Aorta (tissue), 5 donors: ENCODE data around the gene FAM163A. TPM values are rescaled to one million over a fixed set of nuclear protein-coding genes. Genes with fewer than 3 reads are reported as not detected.

Source experiments
- ATAC-seq: fragments of 200-7000 bp; cut with Tn5 transposase; one replicate; pipeline ENCODE4 v1.9.1; 2022; ENCODE audit warnings: moderate library complexity; ENCODE audit not compliant: low FRiP score
- DNase-seq, 2 donors: peaks; one replicate each; pipeline ENCODE4 v3.0.0-alpha.2; 2020
- H3K27ac ChIP-seq, 2 donors: one replicate each; pipeline ENCODE4 v1.5.1; 2013; ENCODE audit warnings: low read length in 2 of 2, mild to moderate bottlenecking in 2 of 2, moderate library complexity in 2 of 2, control low read depth in 1 of 2, inconsistent platforms in 1 of 2, low read depth in 1 of 2
- H3K27me3 ChIP-seq, 2 donors: one replicate each; pipeline ENCODE4 v1.6.1; 2013; ENCODE audit warnings: control low read depth in 1 of 2, low read length in 1 of 2, mild to moderate bottlenecking in 1 of 2, moderate library complexity in 1 of 2; ENCODE audit not compliant: insufficient read depth in 2 of 2, control insufficient read depth in 1 of 2
- H3K36me3 ChIP-seq, 2 donors: one replicate each; pipeline ENCODE4 v1.6.1; 2013; ENCODE audit warnings: control low read depth in 1 of 2, low read length in 1 of 2, mild to moderate bottlenecking in 1 of 2; ENCODE audit not compliant: insufficient read depth in 2 of 2, control insufficient read depth in 1 of 2
- H3K4me1 ChIP-seq, 2 donors: one replicate each; pipeline ENCODE4 v1.6.1; 2013; ENCODE audit warnings: low read length in 2 of 2, control low read depth in 1 of 2, mild to moderate bottlenecking in 1 of 2, moderate library complexity in 1 of 2; ENCODE audit not compliant: insufficient read depth in 2 of 2, control insufficient read depth in 1 of 2
- H3K4me3 ChIP-seq, 2 donors: one replicate each; pipeline ENCODE4 v1.5.1; 2013; ENCODE audit warnings: low read length in 2 of 2, control low read depth in 1 of 2, mild to moderate bottlenecking in 1 of 2
- H3K9me3 ChIP-seq: one replicate; pipeline ENCODE4 v1.6.1; 2013; ENCODE audit warnings: mild to moderate bottlenecking, low read length; ENCODE audit not compliant: control insufficient read depth
- WGBS, 2 donors: extraction: QIAGEN DNeasy Blood & Tissue Kit; methylation state at CpG; one replicate each; pipeline ENCODE4 v1.1.7; 2013; 5-methylcytosine and 5-hydroxymethylcytosine counted together
- intact Hi-C, 2 donors: fragments of 100-400 bp; cut with DNase I; formaldehyde crosslinking; loops; one replicate each; pipeline versions ENCODE4 v1.14.2 to v1.15.0; 2022
- polyA plus RNA-seq, 2 donors: library from polyadenylated mRNA; stranded (reverse); fragments of 200-250 nt; gene quantifications; one replicate each; pipeline ENCODE4 v1.2.3, GENCODE V29; 2013
- total RNA-seq, 2 donors: library from RNA; stranded (reverse); fragmentation: NEBNext Ultra II Directional; extraction: Animal tissue kit (Norgen Biotek cat#: 25700); gene quantifications; one replicate each; pipeline ENCODE4 v1.2.1, GENCODE V29; 2021
- donor health status: healthy with polysubstance abuse.
- donor health status: Bipolar disorder and iron deficiency.
- donor health status: DM: no; HTN: no; CAD: no.
- donor health status: DM: no; HTN: no; CAD: no.
- donor health status: DM: yes; HTN: yes; CAD: no.

The FAM163A gene
- total and polyA plus RNA-seq, 4 donors: not detected

DNA sequence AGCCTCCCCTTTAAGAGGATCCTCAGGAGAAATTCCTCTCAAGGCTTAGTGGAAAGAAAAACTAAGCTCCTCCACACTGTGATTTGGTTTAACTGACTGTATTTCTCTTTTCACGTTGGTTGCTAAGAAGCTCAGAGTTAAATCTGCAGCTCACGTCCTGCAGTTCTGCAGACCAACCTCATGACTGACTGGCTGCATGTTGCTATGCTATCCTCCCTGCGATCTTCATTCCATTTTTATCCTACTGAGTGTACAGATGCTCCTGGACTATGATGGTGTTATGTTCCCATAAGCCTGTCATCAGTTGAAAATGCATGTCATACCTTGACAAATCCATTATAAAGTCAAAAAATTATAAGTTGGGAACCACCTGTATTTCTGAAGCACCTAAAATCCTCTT is 34.6 kb downstream of the FAM163A start:
- Histone ChIP-seq H3K36me3 (no peaks in the 10 kb centered on the region), H3K27me3 (no peaks in the 10 kb centered on the region), H3K4me1 (peaks cover 0 to 5% of the 10 kb centered on the region in 2 donors), H3K27ac (no peak overlapping the region), H3K4me3 (no peak overlapping the region), H3K9me3 (peaks cover under 1% of the 10 kb centered on the region)
- no peak for ATAC-seq
- no peak for DNase-seq
- intact Hi-C loops: no loop called here
- 88 to 92% methylated on average over 3 of the region's 3 CpGs for WGBS, 2 donors

DNA sequence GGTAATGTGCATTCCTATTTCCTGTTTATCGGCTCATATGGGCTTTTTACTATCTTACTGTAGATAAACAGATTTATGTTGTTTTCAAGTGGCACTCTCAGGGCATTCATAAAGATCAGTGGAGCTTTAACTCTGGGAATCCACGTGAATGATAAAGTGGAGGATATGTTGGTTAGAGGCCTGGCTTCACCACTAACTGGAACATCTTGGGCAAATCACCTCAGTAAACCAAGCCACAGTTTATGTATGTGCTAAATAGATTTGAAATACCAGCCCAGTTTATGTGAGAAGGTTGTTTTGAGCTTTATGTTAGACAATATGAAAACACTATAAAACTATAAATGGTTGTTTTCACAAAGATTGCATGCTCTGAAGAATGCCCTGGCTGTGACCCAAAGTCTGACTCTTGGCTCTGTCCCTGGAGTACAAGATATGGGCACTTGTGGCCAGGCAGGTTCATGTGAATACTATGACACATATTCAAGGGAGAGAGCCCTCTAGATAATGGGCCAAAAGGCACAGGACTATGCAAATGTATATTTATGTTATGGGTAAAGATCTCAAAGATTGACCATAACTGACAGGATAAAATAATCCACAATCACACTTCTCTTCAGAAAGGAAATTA is 36.7 kb downstream of the FAM163A start:
- ATAC-seq (no peak), DNase-seq (no peak)
- 63 to 64% methylated on average over 2 of the region's 2 CpGs for WGBS, 2 donors
- H3K4me3 ChIP-seq: no peak overlapping the region
- H3K4me1 ChIP-seq: peaks cover 0 to 5% of the 10 kb centered on the region in 2 donors
- no peaks in the 10 kb centered on the region for H3K36me3 ChIP-seq
- no peaks in the 10 kb centered on the region for H3K9me3 ChIP-seq
- no peaks in the 10 kb centered on the region for H3K27me3 ChIP-seq
- H3K27ac ChIP-seq: no peak overlapping the region
- intact Hi-C loops: no loop called here

DNA sequence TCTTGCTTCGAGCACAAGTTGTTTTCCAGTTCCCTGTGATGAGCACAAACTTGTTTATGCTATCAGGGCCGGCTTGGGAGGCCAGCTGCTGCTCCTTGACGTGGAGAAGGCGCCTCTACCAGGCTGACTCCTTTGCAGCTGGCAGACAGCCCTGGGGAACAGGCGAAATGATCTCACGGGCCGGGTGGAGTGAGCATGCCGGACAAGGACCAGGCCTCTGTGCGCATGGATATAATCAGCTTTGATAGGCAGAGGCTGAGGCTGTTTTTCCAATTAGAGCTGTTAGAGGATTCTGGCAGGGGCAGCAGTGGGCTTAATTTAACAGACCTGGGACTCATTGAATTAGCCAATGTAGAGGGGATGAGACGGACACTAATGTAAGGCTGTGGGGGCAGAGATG is 38.9 kb downstream of the FAM163A start:
- peaks cover 0 to 5% of the 10 kb centered on the region in 2 donors for H3K4me1 ChIP-seq
- ATAC-seq (no peak), DNase-seq (no peak)
- no peaks in the 10 kb centered on the region for H3K27me3 ChIP-seq
- intact Hi-C loops: no loop called here
- no peaks in the 10 kb centered on the region for H3K9me3 ChIP-seq
- 93 to 97% methylated on average over 10 of the region's 10 CpGs for WGBS, 2 donors
- no peaks in the 10 kb centered on the region for H3K36me3 ChIP-seq
- no peak overlapping the region for H3K4me3 ChIP-seq
- H3K27ac ChIP-seq: no peak overlapping the region

DNA sequence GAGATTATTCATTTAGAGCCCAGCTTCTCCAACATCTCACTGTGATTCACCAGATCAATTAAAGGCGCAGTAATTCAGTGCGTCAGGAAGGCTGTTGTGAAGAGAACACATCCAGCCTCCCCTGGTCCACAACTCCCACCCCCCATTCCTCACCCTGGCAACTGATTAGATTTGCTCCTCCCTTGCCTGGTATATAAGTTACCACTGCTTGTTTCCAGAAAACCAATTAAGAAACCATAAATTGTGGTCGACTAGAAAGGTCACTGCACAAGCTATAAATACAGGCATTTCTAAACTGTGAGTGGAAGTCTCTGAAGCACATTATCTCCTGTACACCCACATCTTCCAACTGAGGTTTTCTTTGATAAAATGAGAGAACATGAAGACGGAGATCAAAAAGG is 41.9 kb downstream of the FAM163A start:
- no peaks in the 10 kb centered on the region for H3K27me3 ChIP-seq
- H3K9me3 ChIP-seq: no peaks in the 10 kb centered on the region
- intact Hi-C loops: no loop called here
- H3K27ac ChIP-seq: no peak overlapping the region
- DNase-seq (no peak), ATAC-seq (no peak)
- H3K4me1 ChIP-seq: peaks cover 0 to under 1% of the 10 kb centered on the region in 2 donors
- no peaks in the 10 kb centered on the region for H3K36me3 ChIP-seq
- no peak overlapping the region for H3K4me3 ChIP-seq
- WGBS, 2 donors: 77 to 78% methylated on average over 4 of the region's 4 CpGs

DNA sequence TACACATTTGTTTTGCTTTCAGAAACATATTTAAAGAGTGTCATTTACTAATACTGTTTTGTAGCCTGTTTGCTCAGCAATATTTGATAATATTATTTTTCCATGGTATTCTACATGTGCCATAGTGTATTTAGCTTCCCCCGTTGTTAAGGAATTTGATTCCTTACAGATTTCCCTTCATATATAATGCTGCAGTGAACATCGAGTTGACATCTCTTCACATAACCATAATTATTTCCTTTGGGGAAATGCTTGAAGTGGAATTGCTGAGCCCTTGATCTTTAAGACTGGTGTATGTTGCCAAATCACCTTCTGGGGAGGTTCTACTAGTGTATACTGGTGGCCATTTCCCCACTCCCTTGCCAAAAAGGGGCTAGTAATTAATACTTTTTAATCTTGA is 42.6 kb downstream of the FAM163A start:
- no peak for DNase-seq
- H3K27ac ChIP-seq: no peak overlapping the region
- intact Hi-C loops: no loop called here
- H3K36me3 ChIP-seq: no peaks in the 10 kb centered on the region
- no peak for ATAC-seq
- no peaks in the 10 kb centered on the region for H3K4me1 ChIP-seq
- H3K27me3 ChIP-seq: no peaks in the 10 kb centered on the region
- no peak overlapping the region for H3K4me3 ChIP-seq
- 88 to 89% methylated on average over 2 of the region's 2 CpGs for WGBS, 2 donors
- H3K9me3 ChIP-seq: no peaks in the 10 kb centered on the region

DNA sequence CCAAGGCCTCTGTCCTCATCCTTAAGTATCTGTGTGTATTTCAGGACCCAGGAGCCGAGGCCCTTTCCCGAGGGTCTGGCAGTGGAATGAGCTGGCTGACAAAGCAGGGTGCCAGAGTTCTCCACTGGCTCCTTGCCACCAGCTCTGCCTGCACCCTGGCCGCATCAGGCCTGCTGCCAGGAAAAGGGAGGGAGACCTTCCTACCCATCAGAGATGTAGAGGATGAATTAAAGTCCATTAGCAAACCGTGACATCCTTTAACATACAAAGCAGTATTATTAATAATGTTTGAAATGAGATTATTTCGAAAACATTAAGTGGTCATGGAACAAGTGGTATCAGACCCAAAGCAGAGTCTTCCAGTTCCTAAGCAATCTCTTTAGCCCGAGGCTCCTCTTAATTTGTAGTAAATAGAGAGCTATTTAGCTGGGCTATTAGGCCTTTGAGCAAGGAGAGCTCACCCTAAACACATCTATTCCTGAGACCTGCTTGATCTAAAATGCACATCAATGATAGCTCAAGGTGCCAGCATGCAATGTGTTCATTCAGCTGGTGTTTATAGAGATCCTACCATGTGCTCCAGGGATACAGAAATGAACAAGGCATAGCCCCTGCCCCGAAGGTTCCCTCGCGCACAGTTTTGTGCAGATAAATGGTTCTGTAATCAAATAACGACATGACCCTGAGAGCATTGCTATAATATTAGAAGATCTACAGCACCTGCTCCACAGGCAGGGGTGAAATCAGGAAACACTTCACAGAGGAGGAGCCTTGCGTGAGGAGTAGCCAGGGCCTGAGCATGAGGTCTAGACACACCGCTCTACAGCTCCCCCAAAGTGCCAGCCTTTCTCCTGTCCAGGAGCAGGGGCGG is 44.0 kb downstream of the FAM163A start:
- Histone ChIP-seq H3K36me3 (no peaks in the 10 kb centered on the region), H3K4me3 (no peak overlapping the region), H3K9me3 (no peaks in the 10 kb centered on the region), H3K27me3 (no peaks in the 10 kb centered on the region), H3K4me1 (no peaks in the 10 kb centered on the region), H3K27ac (no peak overlapping the region)
- DNase-seq (no peak), ATAC-seq (no peak)
- intact Hi-C loops: no loop called here
- 67 to 68% methylated on average over 13 of the region's 13 CpGs for WGBS, 2 donors

DNA sequence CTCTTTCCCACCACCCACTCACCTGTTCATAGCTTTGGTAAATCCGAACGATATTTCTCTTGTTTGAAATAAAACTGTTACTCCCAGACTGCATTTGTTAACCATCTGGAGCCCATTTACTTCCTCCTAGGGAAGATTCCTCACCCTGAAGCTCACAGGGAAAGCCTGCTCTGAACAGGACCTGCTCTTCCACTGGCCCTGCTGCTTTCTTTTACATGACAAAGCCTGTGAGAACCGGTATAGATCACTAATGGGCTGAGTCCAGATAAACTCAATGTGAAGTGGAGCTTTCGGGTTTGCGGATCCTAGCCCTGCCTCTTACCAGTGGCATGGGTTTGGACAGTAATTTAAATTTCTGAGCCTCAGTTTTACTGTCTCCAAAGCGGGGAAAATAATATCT is 45.2 kb downstream of the FAM163A start:
- ATAC-seq (no peak), DNase-seq (no peak)
- 80 to 82% methylated on average over 6 of the region's 6 CpGs for WGBS, 2 donors
- Histone ChIP-seq H3K9me3 (no peaks in the 10 kb centered on the region), H3K36me3 (no peaks in the 10 kb centered on the region), H3K4me3 (no peak overlapping the region), H3K27me3 (no peaks in the 10 kb centered on the region), H3K27ac (no peak overlapping the region), H3K4me1 (no peaks in the 10 kb centered on the region)
- intact Hi-C loops: no loop called here

DNA sequence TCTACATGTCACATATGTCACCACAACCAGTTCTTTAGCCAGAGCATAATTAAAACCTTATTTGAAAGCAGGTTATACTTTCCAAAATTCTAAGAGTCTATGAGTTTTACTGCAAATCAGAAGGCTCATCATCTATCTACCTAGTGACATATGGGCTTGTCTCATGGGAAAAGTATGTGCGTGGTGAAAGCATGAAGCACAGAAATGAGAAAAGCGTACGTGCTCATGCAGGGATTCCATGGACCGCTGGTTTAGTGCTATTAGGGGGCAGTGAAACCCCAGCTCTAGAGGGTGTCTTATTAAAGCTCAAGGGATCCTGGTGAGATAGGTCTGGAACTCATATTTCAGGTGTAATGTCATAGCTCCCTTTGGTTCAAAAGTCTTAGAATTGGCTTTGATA is 50.2 kb downstream of the FAM163A start:
- Histone ChIP-seq H3K36me3 (no peaks in the 10 kb centered on the region), H3K4me3 (no peak overlapping the region), H3K27me3 (no peaks in the 10 kb centered on the region), H3K4me1 (no peaks in the 10 kb centered on the region), H3K27ac (no peak overlapping the region), H3K9me3 (no peaks in the 10 kb centered on the region)
- intact Hi-C loops: no loop called here
- DNase-seq: no peak
- no peak for ATAC-seq
- WGBS, 2 donors: 90 to 95% methylated on average over 4 of the region's 4 CpGs

DNA sequence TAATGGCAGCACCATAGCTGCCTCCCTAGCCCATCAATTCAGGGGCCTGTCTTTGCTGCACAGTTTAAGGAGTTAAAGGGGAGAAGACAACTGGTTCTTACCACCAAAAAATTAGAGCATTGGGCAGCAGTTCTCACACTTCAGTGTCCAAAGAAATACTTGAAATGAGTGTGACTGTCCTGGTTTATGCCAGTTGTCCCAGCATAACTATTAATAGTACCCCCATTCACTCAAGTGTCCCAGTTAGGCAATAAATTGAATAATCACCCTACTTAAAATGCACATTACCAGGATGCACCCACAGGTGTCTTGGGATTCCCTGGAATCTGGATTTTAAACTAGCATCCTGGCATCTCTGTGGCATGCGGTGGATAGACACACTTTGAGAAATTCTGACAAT is 51.1 kb downstream of the FAM163A start:
- DNase-seq (no peak), ATAC-seq (no peak)
- no peak overlapping the region for H3K27ac ChIP-seq
- H3K9me3 ChIP-seq: no peaks in the 10 kb centered on the region
- 90 to 95% methylated on average over 1 of the region's 1 CpG for WGBS, 2 donors
- no peak overlapping the region for H3K4me3 ChIP-seq
- H3K4me1 ChIP-seq: no peaks in the 10 kb centered on the region
- intact Hi-C loops: no loop called here
- H3K27me3 ChIP-seq: no peaks in the 10 kb centered on the region
- no peaks in the 10 kb centered on the region for H3K36me3 ChIP-seq
